Retina (tissue), 1 donor: ENCODE results near the gene NFKBIZ.
"Not testable (repeated sequence)": the region's sequence is repeated elsewhere in the genome, so short reads cannot be mapped to it uniquely, and the experiment has no call there.

Source experiments
- DNase-seq: peaks from one replicate; pipeline ENCODE4 v3.0.0-alpha.2; 2016

NFKBIZ gene

GRCh38 chr3:101878589-101878988, 29.3 kb downstream of the NFKBIZ start:
- DNase-seq = no peak

GRCh38 chr3:101879102-101879501, 29.8 kb downstream of the NFKBIZ start:
- DNase-seq = no peak

GRCh38 chr3:101879623-101880284, 30.4 kb downstream of the NFKBIZ start:
- DNase-seq = no peak

- no peak for DNase-seq
Measured at GRCh38 chr3:101884776-101885175, 35.5 kb downstream of the NFKBIZ start.

- not testable (repeated sequence) for DNase-seq
Measured at GRCh38 chr3:101885584-101885983, 36.3 kb downstream of the NFKBIZ start.

- DNase-seq = no peak
Measured at GRCh38 chr3:101886626-101887025, 37.3 kb downstream of the NFKBIZ start.

- DNase-seq = no peak
Measured at GRCh38 chr3:101888653-101889052, 39.3 kb downstream of the NFKBIZ start.

- no peak for DNase-seq
Measured at GRCh38 chr3:101890716-101891115, 41.4 kb downstream of the NFKBIZ start.

- DNase-seq = no peak
Measured at GRCh38 chr3:101892648-101893047, 43.3 kb downstream of the NFKBIZ start.

GRCh38 chr3:101896083-101896757, 46.9 kb downstream of the NFKBIZ start:
- no peak for DNase-seq

GRCh38 chr3:101897013-101897412, 47.7 kb downstream of the NFKBIZ start:
- DNase-seq = no peak

- no peak for DNase-seq
Measured at GRCh38 chr3:101898039-101898438, 48.7 kb downstream of the NFKBIZ start.

- peak; percentile 15 for DNase-seq
Measured at GRCh38 chr3:101898752-101899169, 49.4 kb downstream of the NFKBIZ start.

- DNase-seq = no peak
Measured at GRCh38 chr3:101900316-101900715, 51.0 kb downstream of the NFKBIZ start.

GRCh38 chr3:101900736-101901135, 51.4 kb downstream of the NFKBIZ start:
- DNase-seq = peak; percentile 5

- no peak for DNase-seq
Measured at GRCh38 chr3:101902041-101902440, 52.7 kb downstream of the NFKBIZ start.

GRCh38 chr3:101903451-101903871, 54.1 kb downstream of the NFKBIZ start:
- DNase-seq = no peak

- DNase-seq = not testable (repeated sequence)
Measured at GRCh38 chr3:101905573-101905972, 56.3 kb downstream of the NFKBIZ start.
